GM23338 (cell line): ENCODE data around the gene AMBP. TPM values are rescaled to one million over a fixed set of nuclear protein-coding genes. Genes with fewer than 3 reads are reported as not detected.

Source experiments
- ATAC-seq: fragments of 200-7000 bp; cut with Tn5 transposase; 3 replicates; pipeline ENCODE4 v1.9.1; 2020
- DNase-seq: peaks from one replicate; pipeline ENCODE4 v3.0.0-alpha.2; 2015; ENCODE audit warnings: low spot score
- H2AFZ ChIP-seq: fragments of 200-600 bp; sonication (generic); 2 replicates; pipeline ENCODE4 v1.8.0; 2016; ENCODE audit warnings: antibody characterized with exemption, mild to moderate bottlenecking, moderate library complexity
- H3F3A ChIP-seq: fragments of 200-600 bp; sonication (generic); replicated peaks from 2 replicates; pipeline ENCODE4 v1.8.0; 2017; ENCODE audit warnings: antibody characterized with exemption, mixed run types, low read depth
- H3K27ac ChIP-seq: fragments of 200-600 bp; sonication (generic); 2 replicates; pipeline ENCODE4 v1.6.1; 2016; ENCODE audit warnings: low read depth
- H3K27me3 ChIP-seq: fragments of 200-600 bp; sonication (generic); 2 replicates; pipeline ENCODE4 v1.8.0; 2016; ENCODE audit warnings: mild to moderate bottlenecking, mixed run types, moderate library complexity; ENCODE audit not compliant: insufficient read depth
- H3K36me3 ChIP-seq: fragments of 200-600 bp; sonication (generic); 2 replicates; pipeline ENCODE4 v1.8.0; 2016; ENCODE audit warnings: mild to moderate bottlenecking; ENCODE audit not compliant: insufficient read depth
- H3K4me1 ChIP-seq: fragments of 200-600 bp; sonication (generic); 2 replicates; pipeline ENCODE4 v1.8.0; 2016; ENCODE audit warnings: mild to moderate bottlenecking, moderate library complexity; ENCODE audit not compliant: insufficient read depth
- H3K4me2 ChIP-seq: fragments of 200-600 bp; sonication (generic); 2 replicates; pipeline ENCODE4 v1.7.1; 2017; ENCODE audit warnings: mixed run types
- H3K4me3 ChIP-seq: fragments of 200-600 bp; sonication (generic); 2 replicates; pipeline ENCODE4 v1.6.1; 2016; ENCODE audit warnings: mixed run types
- H3K79me2 ChIP-seq: fragments of 200-600 bp; sonication (generic); replicated peaks from 2 replicates; pipeline ENCODE4 v1.8.0; 2017; ENCODE audit warnings: mild to moderate bottlenecking; ENCODE audit not compliant: insufficient read depth
- H3K9me2 ChIP-seq: fragments of 200-600 bp; sonication (generic); 2 replicates; pipeline ENCODE4 v1.8.0; 2017; ENCODE audit not compliant: insufficient read depth
- H4K20me1 ChIP-seq: fragments of 200-600 bp; sonication (generic); replicated peaks from 2 replicates; pipeline ENCODE4 v1.8.0; 2017; ENCODE audit warnings: mild to moderate bottlenecking; ENCODE audit not compliant: insufficient read depth
- H3K27ac Mint-ChIP-seq: 2 replicates; pipeline ENCODE4 v1.8.0; 2020; ENCODE audit warnings: inconsistent platforms, mild to moderate bottlenecking, moderate library complexity, mixed read lengths
- H3K27me3 Mint-ChIP-seq: 3 replicates; pipeline ENCODE4 v1.8.0; 2022; ENCODE audit warnings: low read depth, mild to moderate bottlenecking, moderate library complexity, mixed read lengths, inconsistent platforms; ENCODE audit not compliant: insufficient read depth, poor library complexity
- H3K36me3 Mint-ChIP-seq: 3 replicates; pipeline ENCODE4 v1.8.0; 2021; ENCODE audit warnings: low read depth, mild to moderate bottlenecking, inconsistent platforms, moderate library complexity, mixed read lengths
- H3K4me1 Mint-ChIP-seq: 3 replicates; pipeline ENCODE4 v1.8.0; 2020; ENCODE audit warnings: mild to moderate bottlenecking, inconsistent platforms, mixed read lengths
- H3K4me3 Mint-ChIP-seq: 3 replicates; pipeline ENCODE4 v1.8.0; 2021; ENCODE audit warnings: moderate library complexity, mild to moderate bottlenecking, inconsistent platforms, mixed read lengths
- H3K9me3 Mint-ChIP-seq: 3 replicates; pipeline ENCODE4 v1.8.0; 2020; ENCODE audit warnings: moderate library complexity, mild to moderate bottlenecking, inconsistent platforms, mixed read lengths
- CREB1 ChIP-seq: fragments of 250-450 bp; sonication (Bioruptor Pico); IDR thresholded peaks from 2 replicates; pipeline ENCODE4 v1.5.0; 2020; ENCODE audit warnings: low read depth, mild to moderate bottlenecking, moderate library complexity
- CTCF ChIP-seq, 2 experiments: fragments of 200-600 bp in 1 of 2; sonication (generic) in 1 of 2; conservative IDR thresholded peaks; 2 replicates each; pipeline versions ENCODE4 v1.5.1 to v1.6.1; 2016 to 2017; ENCODE audit warnings: antibody characterized with exemption in 2 of 2, low read depth in 2 of 2, mild to moderate bottlenecking in 2 of 2, moderate library complexity in 1 of 2
- EZH2 ChIP-seq: fragments of 200-600 bp; sonication (generic); IDR thresholded peaks from one replicate; pipeline ENCODE4 v1.8.0; 2017; ENCODE audit warnings: antibody characterized with exemption, mild to moderate bottlenecking, low read depth; ENCODE audit not compliant: unreplicated experiment
- JUNB ChIP-seq: IDR thresholded peaks from one replicate; pipeline ENCODE4 v1.6.1; 2016; ENCODE audit warnings: antibody characterized with exemption; ENCODE audit not compliant: unreplicated experiment
- NANOG ChIP-seq: IDR thresholded peaks from 2 replicates; pipeline ENCODE4 v1.6.1; 2016; ENCODE audit warnings: antibody characterized with exemption, borderline replicate concordance
- POLR2AphosphoS5 ChIP-seq: IDR thresholded peaks from 2 replicates; pipeline ENCODE4 v1.6.1; 2016; ENCODE audit warnings: antibody characterized with exemption, low read depth
- STAT1 ChIP-seq: IDR thresholded peaks from one replicate; pipeline ENCODE4 v1.6.1; 2016; ENCODE audit warnings: antibody characterized with exemption; ENCODE audit not compliant: unreplicated experiment
- ZNF114 ChIP-seq: fragments of 250-450 bp; sonication (Bioruptor Pico); IDR thresholded peaks from 2 replicates; pipeline ENCODE4 v1.5.0; 2020; ENCODE audit warnings: mild to moderate bottlenecking, moderate library complexity
- ZNF331 ChIP-seq: fragments of 250-450 bp; sonication (Bioruptor Pico); IDR thresholded peaks from 2 replicates; pipeline ENCODE4 v1.5.0; 2020; ENCODE audit warnings: low read depth, mild to moderate bottlenecking, moderate library complexity
- ZNF462 ChIP-seq: fragments of 250-450 bp; sonication (Bioruptor Pico); IDR thresholded peaks from 2 replicates; pipeline ENCODE4 v1.5.0; 2020; ENCODE audit warnings: mild to moderate bottlenecking, moderate library complexity
- polyA plus RNA-seq: library from polyadenylated mRNA; unstranded; fragments of >200 nt; fragmentation: Nextera tagmentation; extraction: Ambion mirVana; gene quantifications from 2 replicates; pipeline ENCODE4 v1.2.1, GENCODE V29; 2016
- total RNA-seq: library from RNA; depleted of rRNA; stranded (reverse); fragments of >200 nt; shearing (Covaris generic); gene quantifications from 2 replicates; pipeline ENCODE4 v1.2.3, GENCODE V29; 2014
- TF ChIP-seq, protein P1 (sequence below): IDR thresholded peaks from 2 replicates; pipeline ENCODE4 v1.6.1; 2016; ENCODE audit warnings: antibody characterized with exemption

Gene AMBP
- total and polyA plus RNA-seq, 2 experiments from 2014 or later, result 1.3 to 2.0 TPM

DNA sequence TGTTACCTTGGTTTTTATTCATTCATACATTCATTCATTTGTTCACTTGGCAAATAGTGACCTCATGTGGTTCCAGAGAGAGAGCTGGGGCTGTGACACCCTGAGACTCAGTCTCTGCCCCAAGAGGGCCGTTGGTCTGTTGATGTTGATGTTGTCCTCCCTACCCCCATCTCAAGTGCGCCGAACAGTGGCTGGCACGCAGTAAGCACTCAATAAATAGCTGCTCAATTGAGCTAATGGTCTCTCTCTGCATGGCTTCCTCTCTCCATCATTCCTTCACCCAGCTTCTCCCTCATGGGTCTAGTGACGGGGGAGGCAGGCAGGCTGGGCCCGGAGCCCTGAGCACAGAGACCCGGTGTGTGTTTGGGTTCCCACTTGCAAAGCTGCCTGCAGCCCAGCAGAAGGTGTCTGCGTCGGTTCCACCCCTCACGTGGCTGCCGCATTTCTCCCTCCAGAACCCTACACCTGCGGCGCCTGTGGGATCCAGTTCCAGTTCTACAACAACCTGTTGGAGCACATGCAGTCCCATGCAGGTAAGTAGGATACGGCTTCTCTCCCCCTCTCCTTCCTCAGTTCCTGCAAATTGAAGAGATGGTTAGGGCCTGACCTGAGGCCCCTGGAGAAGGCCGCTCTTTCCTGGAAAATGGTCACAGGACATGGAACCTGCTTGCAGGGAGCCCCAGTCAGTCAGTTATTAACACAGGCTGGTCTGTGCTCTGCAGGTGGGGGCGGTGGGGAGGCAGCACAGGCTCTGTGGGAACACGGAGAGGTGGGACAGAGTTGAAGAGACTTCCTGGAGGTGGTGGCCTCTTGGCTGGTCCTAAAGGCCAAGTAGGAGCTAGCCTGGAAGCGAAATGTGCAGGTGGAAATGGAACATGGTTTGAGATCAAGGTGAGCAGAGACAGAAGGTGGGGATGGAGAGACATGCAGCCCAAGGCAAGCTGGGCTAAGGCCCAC is 42.0 kb downstream of the AMBP start:
- H3K4me2 ChIP-seq, result no peak overlapping the region
- H3K4me3 Mint-ChIP-seq, result no peak overlapping the region
- H3K4me1 Mint-ChIP-seq, result peaks cover 12% of the 10 kb centered on the region
- peaks cover 14% of the 10 kb centered on the region for H3K4me1 ChIP-seq
- H3K4me3 ChIP-seq, result no peak overlapping the region
- no peak overlapping the region for H3K27ac Mint-ChIP-seq
- H3K36me3 ChIP-seq, result no peaks in the 10 kb centered on the region; the same call in 1 of the 2 replicates
- peaks cover 8% of the 10 kb centered on the region for H3K27me3 Mint-ChIP-seq
- H3K9me2 ChIP-seq, result no peaks in the 10 kb centered on the region
- H3K36me3 Mint-ChIP-seq, result peaks cover 29% of the 10 kb centered on the region
- DNase-seq (no peak), ATAC-seq (no peak)
- H3F3A ChIP-seq, result peaks cover 4% of the 10 kb centered on the region; the same call in 1 of the 2 replicates
- H3K9me3 Mint-ChIP-seq, result no peaks in the 10 kb centered on the region
- no peaks in the 10 kb centered on the region; the same call in 1 of the 2 replicates for H4K20me1 ChIP-seq
- no peaks in the 10 kb centered on the region for H3K79me2 ChIP-seq
- no peak overlapping the region for H2AFZ ChIP-seq
- no peak overlapping the region for H3K27ac ChIP-seq
- no peaks in the 10 kb centered on the region for H3K27me3 ChIP-seq
- 0 out of 4 replicates have a peak, but pooled peaks of 1 of the 2 experiments have one; percentile 4 for TF ChIP-seq CTCF (conservative IDR thresholded peaks at IDR 0.05; ENCODE audit: low read depth in 2 of 2)
- TF ChIP-seq NANOG, result no peak

DNA sequence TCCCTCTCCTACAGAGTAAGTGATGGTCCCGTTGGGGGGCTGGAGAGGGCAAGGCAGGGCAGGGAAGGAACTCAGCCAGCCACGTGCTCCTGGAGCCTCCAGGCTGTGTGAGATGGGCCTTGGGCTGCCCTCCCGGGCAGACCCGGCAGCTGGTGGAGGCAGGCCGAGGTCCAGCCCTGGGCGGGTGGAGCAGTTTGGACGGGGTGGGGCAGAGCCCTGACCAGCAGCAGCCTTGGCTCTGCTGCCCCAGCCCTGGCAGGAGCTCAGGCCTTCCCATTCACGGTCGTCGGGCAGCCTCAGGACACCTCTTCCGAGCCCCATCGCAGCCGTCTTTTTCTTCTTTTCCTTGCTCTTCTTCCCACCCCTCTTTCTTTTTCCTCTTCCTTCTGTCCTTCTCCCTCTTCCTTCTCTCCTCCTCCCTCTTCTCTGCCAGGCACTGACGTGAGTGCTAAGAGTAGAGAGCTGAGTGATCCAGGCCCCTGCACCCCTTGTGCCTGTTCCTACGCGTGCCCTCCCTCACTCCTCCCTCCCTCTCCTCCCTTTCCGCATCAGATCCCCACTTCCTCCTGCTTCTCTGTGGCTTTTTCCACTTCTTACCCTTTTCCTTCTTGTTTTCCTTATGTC is 42.8 kb downstream of the AMBP start:
- Histone ChIP-seq H3K9me2 (no peaks in the 10 kb centered on the region), H3K4me1 (peaks cover 14% of the 10 kb centered on the region), H3K36me3 (no peaks in the 10 kb centered on the region; the same call in 1 of the 2 replicates), H4K20me1 (no peaks in the 10 kb centered on the region; the same call in 1 of the 2 replicates), H3K4me3 (no peak overlapping the region), H3F3A (peaks cover 4% of the 10 kb centered on the region; the same call in 1 of the 2 replicates), H3K27ac (no peak overlapping the region), H3K27me3 (no peaks in the 10 kb centered on the region), H3K4me2 (no peak overlapping the region), H2AFZ (no peak overlapping the region), H3K79me2 (no peaks in the 10 kb centered on the region)
- ATAC-seq (no peak), DNase-seq (no peak)
- H3K4me1 Mint-ChIP-seq, result peaks cover 12% of the 10 kb centered on the region
- H3K36me3 Mint-ChIP-seq, result peaks cover 29% of the 10 kb centered on the region
- no peaks in the 10 kb centered on the region for H3K9me3 Mint-ChIP-seq
- H3K27me3 Mint-ChIP-seq, result peaks cover 8% of the 10 kb centered on the region
- no peak overlapping the region for H3K27ac Mint-ChIP-seq
- H3K4me3 Mint-ChIP-seq, result no peak overlapping the region
- TF ChIP-seq JUNB, result no peak
- TF ChIP-seq, protein P1, sequence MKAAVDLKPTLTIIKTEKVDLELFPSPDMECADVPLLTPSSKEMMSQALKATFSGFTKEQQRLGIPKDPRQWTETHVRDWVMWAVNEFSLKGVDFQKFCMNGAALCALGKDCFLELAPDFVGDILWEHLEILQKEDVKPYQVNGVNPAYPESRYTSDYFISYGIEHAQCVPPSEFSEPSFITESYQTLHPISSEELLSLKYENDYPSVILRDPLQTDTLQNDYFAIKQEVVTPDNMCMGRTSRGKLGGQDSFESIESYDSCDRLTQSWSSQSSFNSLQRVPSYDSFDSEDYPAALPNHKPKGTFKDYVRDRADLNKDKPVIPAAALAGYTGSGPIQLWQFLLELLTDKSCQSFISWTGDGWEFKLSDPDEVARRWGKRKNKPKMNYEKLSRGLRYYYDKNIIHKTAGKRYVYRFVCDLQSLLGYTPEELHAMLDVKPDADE, result no peak
- no peak for TF ChIP-seq EZH2
- TF ChIP-seq ZNF462 (CRISPR knock-in tag), result no peak
- no peak for TF ChIP-seq STAT1
- no peak for TF ChIP-seq NANOG
- no peak for TF ChIP-seq ZNF114 (CRISPR knock-in tag)
- TF ChIP-seq ZNF331 (CRISPR knock-in tag), result no peak
- TF ChIP-seq CREB1 (CRISPR knock-in tag), result no peak
- no peak for TF ChIP-seq POLR2AphosphoS5
